GM12892 (cell line): Measurements from ENCODE around the gene CCDC137.

ENCODE experiments used
- DNase-seq: peaks from one replicate; pipeline ENCODE4 v3.0.0; 2011; ENCODE audit not compliant: insufficient read length
- FAIRE-seq: peaks from 2 replicates; lab custom pipeline; 2011; peaks lifted over from hg19 to GRCh38; lab: Jason Lieb, UNC
- POLR2A ChIP-seq: IDR thresholded peaks from 2 replicates; pipeline ENCODE4 v1.6.1; 2011; ENCODE audit warnings: low read depth, low read length, control low read depth
- POLR2AphosphoS5 ChIP-seq: IDR thresholded peaks from 2 replicates; pipeline ENCODE4 v1.6.1; 2011; ENCODE audit warnings: low read depth, low read length, control low read depth
- TAF1 ChIP-seq: IDR thresholded peaks from 2 replicates; pipeline ENCODE4 v1.6.1; 2011; ENCODE audit warnings: low read depth, mild to moderate bottlenecking, control low read depth, low read length, borderline replicate concordance

Gene CCDC137

GRCh38 chr17:81697261-81698044 lies 30.9 kb downstream of the CCDC137 start:
- no peak for DNase-seq
- TF ChIP-seq POLR2A (no peak), TAF1 (no peak), POLR2AphosphoS5 (no peak)
- FAIRE-seq = no peak

DNA sequence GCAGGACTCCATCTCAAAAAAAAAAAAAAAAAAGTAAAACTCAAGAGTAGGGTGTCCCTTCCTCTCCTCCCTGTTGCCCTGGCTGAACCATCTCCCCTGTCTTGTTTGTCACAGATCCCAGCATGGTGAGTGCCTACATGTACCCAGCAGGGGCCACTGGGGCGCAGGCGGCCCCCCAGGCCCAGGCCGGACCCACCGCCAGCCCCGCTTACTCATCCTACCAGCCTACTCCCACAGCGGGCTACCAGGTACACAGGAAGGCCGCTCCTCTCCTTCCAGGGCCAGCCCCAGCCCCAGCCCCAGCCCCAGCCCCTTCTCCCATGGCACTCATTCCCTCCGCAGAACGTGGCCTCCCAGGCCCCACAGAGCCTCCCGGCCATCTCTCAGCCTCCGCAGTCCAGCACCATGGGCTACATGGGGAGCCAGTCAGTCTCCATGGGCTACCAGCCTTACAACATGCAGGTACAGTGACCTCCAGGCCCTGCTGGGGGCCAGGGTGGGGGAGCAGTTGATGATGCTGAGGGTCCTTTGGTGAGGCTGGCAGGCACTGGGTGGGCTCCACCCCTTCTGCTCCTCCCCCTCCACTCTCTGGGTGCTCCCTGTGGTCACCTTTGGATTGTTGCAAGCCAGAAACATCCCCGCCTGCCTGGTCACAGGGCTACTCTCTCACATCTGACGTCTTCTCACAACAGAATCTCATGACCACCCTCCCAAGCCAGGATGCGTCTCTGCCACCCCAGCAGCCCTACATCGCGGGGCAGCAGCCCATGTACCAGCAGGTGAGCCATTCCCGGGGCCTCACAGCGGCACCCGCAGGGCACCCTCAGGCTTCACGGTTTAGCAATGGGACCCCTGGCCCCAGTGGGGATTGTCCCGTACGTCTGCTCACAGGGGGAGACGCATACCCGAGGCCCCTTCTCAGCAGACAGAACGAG lies 34.1 kb downstream of the CCDC137 start:
- no peak for FAIRE-seq
- TF ChIP-seq POLR2A (peak; percentile 59; the same call in 1 of the 2 replicates), TAF1 (no peak), POLR2AphosphoS5 (peak; percentile 17; the same call in 1 of the 2 replicates)
- DNase-seq = no peak

GRCh38 chr17:81701288-81702071 lies 34.9 kb downstream of the CCDC137 start:
- FAIRE-seq (no peak), DNase-seq (no peak)
- TF ChIP-seq TAF1 (no peak), POLR2A (0 out of 2 replicates have a peak, but pooled peaks have one; percentile 11)

- TF ChIP-seq POLR2AphosphoS5 = peak; percentile 84
- TF ChIP-seq TAF1 = peak; percentile 75; the same call in 1 of the 2 replicates
- peak; percentile 97 for TF ChIP-seq POLR2A
- peak; percentile 99 for FAIRE-seq
- peak; percentile 99 for DNase-seq
Measured at GRCh38 chr17:81702934-81703746, 36.6 kb downstream of the CCDC137 start, which contains the start of gene MRPL12. MRPL12 (plus strand) TSS chr17:81703367; CDS start chr17:81703502, 135 bp downstream.

DNA sequence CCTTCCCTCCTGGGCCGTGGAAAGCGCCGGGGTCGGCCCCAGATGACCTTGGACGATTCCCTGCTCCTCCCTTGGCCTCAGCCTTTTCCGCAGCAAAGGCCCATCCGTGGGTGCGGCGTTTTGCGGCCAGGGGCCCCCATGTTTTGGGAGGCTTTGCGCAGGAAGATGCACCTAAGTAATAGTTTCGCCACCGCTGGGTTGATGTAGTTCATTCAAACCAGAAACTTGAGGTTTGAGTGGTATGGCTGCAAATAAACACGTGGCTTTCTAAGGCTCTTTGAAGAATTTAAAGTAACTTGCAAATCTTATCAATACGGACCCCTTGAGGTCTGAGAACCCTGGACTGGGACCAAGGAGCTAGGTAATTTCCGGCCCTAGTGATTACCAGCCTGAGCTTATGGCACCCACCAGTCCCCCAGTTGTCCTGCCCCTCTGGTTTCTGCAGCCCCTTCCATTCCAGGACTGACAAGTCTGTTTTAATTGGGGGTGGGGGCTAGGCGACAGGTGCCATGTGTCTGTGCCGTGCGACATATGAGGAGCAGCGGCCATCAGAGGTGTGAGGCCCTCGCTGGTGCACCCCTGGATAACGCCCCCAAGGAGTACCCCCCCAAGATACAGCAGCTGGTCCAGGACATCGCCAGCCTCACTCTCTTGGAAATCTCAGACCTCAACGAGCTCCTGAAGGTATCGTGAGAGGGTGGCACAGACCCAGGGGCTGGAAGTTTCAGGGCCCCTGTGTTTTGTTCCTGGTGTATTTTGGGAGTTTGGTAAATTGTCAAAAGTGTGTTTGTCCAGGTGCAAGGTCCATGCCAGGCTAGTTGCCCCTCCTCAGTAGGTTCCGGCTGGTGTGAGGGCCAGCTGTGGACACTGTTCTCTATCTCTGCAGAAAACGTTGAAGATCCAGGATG lies 37.5 kb downstream of the CCDC137 start:
- FAIRE-seq = no peak
- no peak for TF ChIP-seq TAF1
- no peak for TF ChIP-seq POLR2AphosphoS5
- no peak for TF ChIP-seq POLR2A
- DNase-seq = no peak

DNA sequence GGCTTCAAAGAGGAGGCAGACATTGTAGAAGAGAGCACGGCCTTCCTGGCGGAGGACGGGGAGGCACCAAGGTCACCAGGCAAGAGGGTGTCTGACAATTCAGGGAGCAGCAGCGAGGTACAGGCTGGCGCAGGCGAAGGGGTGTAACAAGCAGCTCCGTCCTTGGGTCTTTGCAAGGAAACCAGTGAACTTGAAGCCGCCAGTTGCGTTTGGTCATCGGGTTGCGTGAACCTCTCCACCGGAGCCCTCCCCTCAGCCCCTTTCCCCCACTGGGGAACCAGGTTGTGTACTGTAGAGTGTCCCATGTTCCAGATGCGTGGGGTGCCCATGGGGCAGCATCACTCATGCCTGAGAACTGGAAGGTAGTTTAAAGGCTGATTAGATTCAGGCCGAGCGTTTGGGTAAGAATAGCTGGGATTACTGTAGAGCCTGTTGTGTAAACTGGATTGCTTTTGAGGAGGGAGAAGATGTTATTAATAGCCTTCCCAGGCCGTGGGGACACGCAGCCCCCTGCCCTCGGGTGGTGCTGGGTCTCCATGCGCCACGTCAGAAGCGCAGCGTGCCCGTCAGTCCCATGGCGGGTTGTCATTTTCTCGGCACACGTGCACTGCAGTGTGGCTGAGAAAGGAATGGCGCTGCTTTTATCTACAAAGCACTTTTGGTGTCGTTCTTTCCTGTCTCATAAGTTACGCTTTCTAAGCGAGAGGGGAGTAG lies 39.1 kb downstream of the CCDC137 start:
- DNase-seq (no peak), FAIRE-seq (no peak)
- no peak for TF ChIP-seq POLR2A
- no peak for TF ChIP-seq TAF1
- 0 out of 2 replicates have a peak, but pooled peaks have one; percentile 17 for TF ChIP-seq POLR2AphosphoS5

DNA sequence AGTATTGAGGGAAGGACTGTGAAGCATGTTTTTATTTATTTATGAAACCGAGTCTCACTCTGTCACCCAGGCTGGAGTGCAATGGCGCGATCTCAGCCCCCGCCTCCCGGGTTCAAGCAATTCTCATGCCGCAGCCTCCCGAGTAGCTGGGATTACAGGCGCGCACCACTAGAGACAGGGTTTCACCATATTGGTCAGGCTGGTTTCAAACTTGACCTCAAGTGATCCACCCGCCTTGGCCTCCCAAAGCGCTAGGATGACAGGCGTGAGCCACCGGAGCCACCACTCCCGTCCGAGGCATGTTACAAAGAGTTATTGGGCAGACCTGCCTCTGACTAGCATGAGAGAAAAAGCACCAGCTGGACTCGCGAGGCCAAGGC lies 39.7 kb downstream of the CCDC137 start:
- no peak for FAIRE-seq
- no peak for DNase-seq
- TF ChIP-seq POLR2A (no peak), POLR2AphosphoS5 (no peak), TAF1 (no peak)

- FAIRE-seq (no peak), DNase-seq (no peak)
Measured at GRCh38 chr17:81706757-81707624, 40.5 kb downstream of the CCDC137 start.

More at GRCh38 chr17:81706757-81707624, 40.5 kb downstream of the CCDC137 start:
- TF ChIP-seq POLR2AphosphoS5 (no peak), TAF1 (no peak), POLR2A (no peak)
